HG02759 (cell line): ENCODE results near the gene SEMA6B.
"Not testable (repeated sequence)": the region's sequence is repeated elsewhere in the genome, so short reads cannot be mapped to it uniquely, and the experiment has no call there.

Source experiments
- ATAC-seq: cut with Tn5 transposase; IDR thresholded peaks from one replicate; pipeline ENCODE4 v1.9.1; 2021; ENCODE audit warnings: mild to moderate bottlenecking, moderate library complexity; ENCODE audit not compliant: unreplicated experiment

SEMA6B gene

GRCh38 chr19:4533334-4533733 lies 26.1 kb downstream of the SEMA6B start:
- ATAC-seq = no peak

- no peak for ATAC-seq
These were observed 27.8 kb downstream of the SEMA6B start for GRCh38 chr19:4531562-4532165.

GRCh38 chr19:4529924-4530522 lies 29.5 kb downstream of the SEMA6B start:
- ATAC-seq = no peak

- ATAC-seq = no peak
These were observed 30.6 kb downstream of the SEMA6B start for GRCh38 chr19:4528843-4529242.

GRCh38 chr19:4527377-4527776 lies 32.1 kb downstream of the SEMA6B start:
- ATAC-seq = not testable (repeated sequence)

- no peak for ATAC-seq
These were observed 33.9 kb downstream of the SEMA6B start for GRCh38 chr19:4525563-4526002.

GRCh38 chr19:4524808-4525562 lies 34.5 kb downstream of the SEMA6B start:
- no peak for ATAC-seq

- ATAC-seq = no peak
These were observed 36.0 kb downstream of the SEMA6B start for GRCh38 chr19:4523306-4524110.

GRCh38 chr19:4522291-4523002 lies 37.0 kb downstream of the SEMA6B start:
- ATAC-seq = no peak

- no peak for ATAC-seq
These were observed 37.6 kb downstream of the SEMA6B start for GRCh38 chr19:4521888-4522242.

- no peak for ATAC-seq
These were observed 38.2 kb downstream of the SEMA6B start for GRCh38 chr19:4521170-4521887.

GRCh38 chr19:4519521-4520277 lies 39.8 kb downstream of the SEMA6B start:
- no peak for ATAC-seq

GRCh38 chr19:4519172-4519496 lies 40.4 kb downstream of the SEMA6B start:
- ATAC-seq = no peak

GRCh38 chr19:4518345-4519171 lies 40.9 kb downstream of the SEMA6B start, which contains the start of gene PLIN4:
TSS of gene PLIN4 (minus strand) at chr19:4518486. CDS start at chr19:4518272, 214 bp downstream.
- ATAC-seq = no peak

GRCh38 chr19:4517451-4518057 lies 41.9 kb downstream of the SEMA6B start:
- no peak for ATAC-seq

- ATAC-seq = no peak
These were observed 42.6 kb downstream of the SEMA6B start for GRCh38 chr19:4516939-4517300.

- no peak for ATAC-seq
These were observed 43.1 kb downstream of the SEMA6B start for GRCh38 chr19:4516199-4516938.

GRCh38 chr19:4515732-4516131 lies 43.8 kb downstream of the SEMA6B start:
- ATAC-seq = no peak
